Hepatocyte (in vitro differentiated cells): ENCODE data around the gene TFDP1. TPM values are rescaled to one million over a fixed set of nuclear protein-coding genes. Genes with fewer than 3 reads are reported as not detected.

Experiments
- DNase-seq: peaks from one replicate; pipeline ENCODE4 v3.0.0-alpha.2; 2016; ENCODE audit warnings: low spot score
- H2AFZ ChIP-seq: fragments of 200-600 bp; sonication (generic); 2 replicates; pipeline ENCODE4 v1.6.0; 2016; ENCODE audit warnings: antibody characterized with exemption, mild to moderate bottlenecking
- H3K27ac ChIP-seq: fragments of 200-600 bp; sonication (generic); 2 replicates; pipeline ENCODE4 v1.5.1; 2016; ENCODE audit warnings: mild to moderate bottlenecking
- H3K27me3 ChIP-seq: fragments of 200-600 bp; sonication (generic); 2 replicates; pipeline ENCODE4 v1.6.1; 2016
- H3K36me3 ChIP-seq: fragments of 200-600 bp; sonication (generic); replicated peaks from 2 replicates; pipeline ENCODE4 v1.5.1; 2016; ENCODE audit warnings: low read depth; ENCODE audit not compliant: insufficient read depth
- H3K4me1 ChIP-seq: fragments of 200-600 bp; sonication (generic); 2 replicates; pipeline ENCODE4 v1.5.1; 2016; ENCODE audit warnings: mild to moderate bottlenecking, moderate library complexity; ENCODE audit not compliant: insufficient read depth
- H3K4me2 ChIP-seq: fragments of 200-600 bp; sonication (generic); 2 replicates; pipeline ENCODE4 v1.6.0; 2016
- H3K4me3 ChIP-seq: fragments of 200-600 bp; sonication (generic); 2 replicates; pipeline ENCODE4 v1.5.1; 2016; ENCODE audit warnings: mild to moderate bottlenecking
- H3K79me2 ChIP-seq: fragments of 200-600 bp; sonication (generic); 2 replicates; pipeline ENCODE4 v1.6.0; 2017; ENCODE audit warnings: mild to moderate bottlenecking
- H3K9me2 ChIP-seq: fragments of 200-600 bp; sonication (generic); replicated peaks from 2 replicates; pipeline ENCODE4 v1.6.0; 2017; ENCODE audit warnings: mild to moderate bottlenecking; ENCODE audit not compliant: insufficient read depth
- H3K9me3 ChIP-seq: fragments of 200-600 bp; sonication (generic); 2 replicates; pipeline ENCODE4 v1.5.1; 2016; ENCODE audit warnings: low read depth, mild to moderate bottlenecking
- H4K20me1 ChIP-seq: fragments of 200-600 bp; sonication (generic); 2 replicates; pipeline ENCODE4 v1.6.0; 2016; ENCODE audit warnings: mild to moderate bottlenecking; ENCODE audit not compliant: insufficient read depth, poor library complexity, severe bottlenecking
- CTCF ChIP-seq: fragments of 200-600 bp; sonication (generic); IDR thresholded peaks from 2 replicates; pipeline ENCODE4 v1.5.1; 2016; ENCODE audit warnings: antibody characterized with exemption, mild to moderate bottlenecking; ENCODE audit not compliant: poor library complexity
- EZH2 ChIP-seq: fragments of 200-600 bp; sonication (generic); IDR thresholded peaks from 2 replicates; pipeline ENCODE4 v1.6.1; 2016; ENCODE audit warnings: antibody characterized with exemption, mild to moderate bottlenecking, borderline replicate concordance
- EZH2phosphoT487 ChIP-seq: fragments of 200-600 bp; sonication (generic); IDR thresholded peaks from one replicate; pipeline ENCODE4 v1.6.1; 2018; ENCODE audit warnings: antibody characterized with exemption, mild to moderate bottlenecking, low read depth, moderate library complexity; ENCODE audit not compliant: unreplicated experiment, severe bottlenecking
- WGBS: methylation state at CpG from one replicate; pipeline ENCODE4 v1.1.6; 2016; ENCODE audit warnings: low lambda C conversion rate; ENCODE audit errors: missing lambda C conversion rate; 5-methylcytosine and 5-hydroxymethylcytosine counted together
- polyA plus RNA-seq: library from polyadenylated mRNA; unstranded; fragments of >200 nt; fragmentation: Nextera tagmentation; extraction: Ambion mirVana; gene quantifications from 2 replicates; pipeline ENCODE4 v1.2.1, GENCODE V29; 2016
- total RNA-seq: library from RNA; depleted of rRNA; stranded (reverse); fragments of >200 nt; gene quantifications from 2 replicates; pipeline ENCODE4 v1.2.3, GENCODE V29; 2014

The TFDP1 gene
- total and polyA plus RNA-seq, 2 experiments from 2014 or later, result 54.0 to 62.9 TPM

- Histone ChIP-seq H3K4me3 (no peak overlapping the region), H3K9me3 (peaks cover 6% of the 10 kb centered on the region), H3K79me2 (peaks cover 17% of the 10 kb centered on the region), H3K27me3 (no peaks in the 10 kb centered on the region), H3K36me3 (no peaks in the 10 kb centered on the region), H4K20me1 (peaks cover 6% of the 10 kb centered on the region), H3K9me2 (no peaks in the 10 kb centered on the region), H3K27ac (no peak overlapping the region), H3K4me1 (peaks cover 6% of the 10 kb centered on the region), H2AFZ (no peak overlapping the region), H3K4me2 (no peak overlapping the region)
- TF ChIP-seq CTCF, result no peak
- no peak for TF ChIP-seq EZH2
- TF ChIP-seq EZH2phosphoT487, result no peak
- no peak for DNase-seq
- WGBS, result 77% methylated on average over 6 of the region's 6 CpGs
These were observed 2.7 kb upstream of the TFDP1 start for GRCh38 chr13:113581871-113582270.

GRCh38 chr13:113582841-113583631 lies 1.5 kb upstream of the TFDP1 start:
- H2AFZ ChIP-seq, result no peak overlapping the region
- no peaks in the 10 kb centered on the region for H3K27me3 ChIP-seq
- no peaks in the 10 kb centered on the region for H3K9me2 ChIP-seq
- WGBS, result 87% methylated on average over 36 of the region's 38 CpGs
- no peaks in the 10 kb centered on the region for H3K9me3 ChIP-seq
- no peak overlapping the region for H3K4me3 ChIP-seq
- no peak overlapping the region for H3K27ac ChIP-seq
- H3K79me2 ChIP-seq, result peaks cover 29% of the 10 kb centered on the region
- H4K20me1 ChIP-seq, result peaks cover 9% of the 10 kb centered on the region
- no peaks in the 10 kb centered on the region for H3K36me3 ChIP-seq
- H3K4me2 ChIP-seq, result no peak overlapping the region
- TF ChIP-seq EZH2phosphoT487 (no peak), EZH2 (no peak), CTCF (no peak)
- DNase-seq, result peak; percentile 26
- H3K4me1 ChIP-seq, result peaks cover 6% of the 10 kb centered on the region

GRCh38 chr13:113584870-113585671 lies 518 bp downstream of the TFDP1 start:
- H3K36me3 ChIP-seq, result no peaks in the 10 kb centered on the region
- TF ChIP-seq EZH2, result no peak
- TF ChIP-seq CTCF, result no peak
- no peak for TF ChIP-seq EZH2phosphoT487
- peak overlapping the region; percentile 60 for H2AFZ ChIP-seq
- WGBS, result 1% methylated on average over 8 of the region's 105 CpGs
- H3K4me3 ChIP-seq, result peak overlapping the region; percentile 64
- peaks cover 14% of the 10 kb centered on the region for H4K20me1 ChIP-seq
- H3K27me3 ChIP-seq, result no peaks in the 10 kb centered on the region
- H3K9me2 ChIP-seq, result no peaks in the 10 kb centered on the region
- no peak overlapping the region for H3K27ac ChIP-seq
- peak overlapping the region; percentile 96 for H3K4me2 ChIP-seq
- peaks cover 6% of the 10 kb centered on the region for H3K4me1 ChIP-seq
- no peaks in the 10 kb centered on the region for H3K9me3 ChIP-seq
- no peak for DNase-seq
- H3K79me2 ChIP-seq, result peaks cover 48% of the 10 kb centered on the region
